ENCODE results near the gene COPS7A. TPM values are rescaled to one million over a fixed set of nuclear protein-coding genes. Genes with fewer than 3 reads are reported as not detected.

COPS7A gene
- total and polyA plus RNA-seq, 9 of the 15 experiments (the other 6 are each of a cell fraction or from before 2014, with no cell fraction given), result 12.7 to 36.0 (median 24.3) TPM

DNA sequence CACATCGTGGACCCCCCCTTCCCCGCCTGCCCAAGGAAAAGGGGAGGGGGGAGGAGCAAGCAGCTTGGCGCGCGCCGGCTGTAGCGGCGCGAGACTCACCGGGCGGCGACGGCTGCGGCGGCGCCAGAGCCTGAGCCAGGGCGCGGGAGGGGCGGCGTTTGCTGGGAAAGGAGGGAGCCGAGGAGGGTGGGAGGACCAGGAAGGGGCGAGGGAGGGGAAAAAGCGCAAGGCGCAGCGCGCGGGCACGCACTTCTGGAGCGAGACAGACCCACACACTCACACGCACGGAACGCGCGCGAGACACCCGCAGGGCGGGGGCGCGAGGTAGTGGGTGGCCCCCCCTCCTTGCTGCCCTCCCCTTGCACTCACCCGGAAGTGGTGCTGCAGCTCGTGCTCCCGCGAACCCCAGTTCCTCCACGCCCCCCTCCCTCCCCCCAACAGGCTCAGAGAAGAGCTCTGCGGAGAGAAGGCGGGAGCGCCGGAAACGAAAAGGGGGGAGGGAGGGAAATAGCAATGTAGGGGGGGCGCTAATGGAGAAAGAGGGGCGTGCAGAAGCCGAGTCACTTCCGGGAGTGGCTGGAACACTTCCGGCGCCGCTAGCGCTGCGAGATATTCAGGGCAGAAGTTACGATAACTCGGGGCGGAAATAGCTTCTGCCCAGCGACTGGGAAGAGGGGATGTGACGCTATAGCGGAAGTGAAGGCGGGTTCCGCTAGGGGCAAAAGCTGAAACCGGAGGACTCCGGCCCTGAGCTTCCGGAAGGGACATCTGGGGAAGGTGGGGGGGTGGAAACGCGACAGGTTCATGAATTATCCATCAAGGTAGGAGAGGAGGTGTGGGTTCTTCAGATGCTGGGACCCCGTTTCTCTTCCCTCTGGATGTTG lies 34.6 kb upstream of the COPS7A start, which contains the start of gene ZNF384 (continued):
- TF ChIP-seq ZNF217 (CRISPR knock-in tag; IDR thresholded peaks at IDR 0.05) (no peak), CHD4 (IDR thresholded peaks at IDR 0.05; ENCODE audit: insufficient read depth, insufficient replicate concordance, low read depth, low read length, poor library complexity, severe bottlenecking) (no peak), ZNF780A (CRISPR knock-in tag; IDR thresholded peaks at IDR 0.05) (no peak), ZNF551 (CRISPR knock-in tag; IDR thresholded peaks at IDR 0.05) (no peak), COPS2 (conservative IDR thresholded peaks at IDR 0.05) (no peak), SIX5 (IDR thresholded peaks at IDR 0.05; ENCODE audit: borderline replicate concordance in 1 of 2, insufficient read depth in 1 of 2, low read depth in 1 of 2, low read length in 2 of 2) (peak; percentile 72 to 74)
- TF ChIP-seq, protein P1, sequence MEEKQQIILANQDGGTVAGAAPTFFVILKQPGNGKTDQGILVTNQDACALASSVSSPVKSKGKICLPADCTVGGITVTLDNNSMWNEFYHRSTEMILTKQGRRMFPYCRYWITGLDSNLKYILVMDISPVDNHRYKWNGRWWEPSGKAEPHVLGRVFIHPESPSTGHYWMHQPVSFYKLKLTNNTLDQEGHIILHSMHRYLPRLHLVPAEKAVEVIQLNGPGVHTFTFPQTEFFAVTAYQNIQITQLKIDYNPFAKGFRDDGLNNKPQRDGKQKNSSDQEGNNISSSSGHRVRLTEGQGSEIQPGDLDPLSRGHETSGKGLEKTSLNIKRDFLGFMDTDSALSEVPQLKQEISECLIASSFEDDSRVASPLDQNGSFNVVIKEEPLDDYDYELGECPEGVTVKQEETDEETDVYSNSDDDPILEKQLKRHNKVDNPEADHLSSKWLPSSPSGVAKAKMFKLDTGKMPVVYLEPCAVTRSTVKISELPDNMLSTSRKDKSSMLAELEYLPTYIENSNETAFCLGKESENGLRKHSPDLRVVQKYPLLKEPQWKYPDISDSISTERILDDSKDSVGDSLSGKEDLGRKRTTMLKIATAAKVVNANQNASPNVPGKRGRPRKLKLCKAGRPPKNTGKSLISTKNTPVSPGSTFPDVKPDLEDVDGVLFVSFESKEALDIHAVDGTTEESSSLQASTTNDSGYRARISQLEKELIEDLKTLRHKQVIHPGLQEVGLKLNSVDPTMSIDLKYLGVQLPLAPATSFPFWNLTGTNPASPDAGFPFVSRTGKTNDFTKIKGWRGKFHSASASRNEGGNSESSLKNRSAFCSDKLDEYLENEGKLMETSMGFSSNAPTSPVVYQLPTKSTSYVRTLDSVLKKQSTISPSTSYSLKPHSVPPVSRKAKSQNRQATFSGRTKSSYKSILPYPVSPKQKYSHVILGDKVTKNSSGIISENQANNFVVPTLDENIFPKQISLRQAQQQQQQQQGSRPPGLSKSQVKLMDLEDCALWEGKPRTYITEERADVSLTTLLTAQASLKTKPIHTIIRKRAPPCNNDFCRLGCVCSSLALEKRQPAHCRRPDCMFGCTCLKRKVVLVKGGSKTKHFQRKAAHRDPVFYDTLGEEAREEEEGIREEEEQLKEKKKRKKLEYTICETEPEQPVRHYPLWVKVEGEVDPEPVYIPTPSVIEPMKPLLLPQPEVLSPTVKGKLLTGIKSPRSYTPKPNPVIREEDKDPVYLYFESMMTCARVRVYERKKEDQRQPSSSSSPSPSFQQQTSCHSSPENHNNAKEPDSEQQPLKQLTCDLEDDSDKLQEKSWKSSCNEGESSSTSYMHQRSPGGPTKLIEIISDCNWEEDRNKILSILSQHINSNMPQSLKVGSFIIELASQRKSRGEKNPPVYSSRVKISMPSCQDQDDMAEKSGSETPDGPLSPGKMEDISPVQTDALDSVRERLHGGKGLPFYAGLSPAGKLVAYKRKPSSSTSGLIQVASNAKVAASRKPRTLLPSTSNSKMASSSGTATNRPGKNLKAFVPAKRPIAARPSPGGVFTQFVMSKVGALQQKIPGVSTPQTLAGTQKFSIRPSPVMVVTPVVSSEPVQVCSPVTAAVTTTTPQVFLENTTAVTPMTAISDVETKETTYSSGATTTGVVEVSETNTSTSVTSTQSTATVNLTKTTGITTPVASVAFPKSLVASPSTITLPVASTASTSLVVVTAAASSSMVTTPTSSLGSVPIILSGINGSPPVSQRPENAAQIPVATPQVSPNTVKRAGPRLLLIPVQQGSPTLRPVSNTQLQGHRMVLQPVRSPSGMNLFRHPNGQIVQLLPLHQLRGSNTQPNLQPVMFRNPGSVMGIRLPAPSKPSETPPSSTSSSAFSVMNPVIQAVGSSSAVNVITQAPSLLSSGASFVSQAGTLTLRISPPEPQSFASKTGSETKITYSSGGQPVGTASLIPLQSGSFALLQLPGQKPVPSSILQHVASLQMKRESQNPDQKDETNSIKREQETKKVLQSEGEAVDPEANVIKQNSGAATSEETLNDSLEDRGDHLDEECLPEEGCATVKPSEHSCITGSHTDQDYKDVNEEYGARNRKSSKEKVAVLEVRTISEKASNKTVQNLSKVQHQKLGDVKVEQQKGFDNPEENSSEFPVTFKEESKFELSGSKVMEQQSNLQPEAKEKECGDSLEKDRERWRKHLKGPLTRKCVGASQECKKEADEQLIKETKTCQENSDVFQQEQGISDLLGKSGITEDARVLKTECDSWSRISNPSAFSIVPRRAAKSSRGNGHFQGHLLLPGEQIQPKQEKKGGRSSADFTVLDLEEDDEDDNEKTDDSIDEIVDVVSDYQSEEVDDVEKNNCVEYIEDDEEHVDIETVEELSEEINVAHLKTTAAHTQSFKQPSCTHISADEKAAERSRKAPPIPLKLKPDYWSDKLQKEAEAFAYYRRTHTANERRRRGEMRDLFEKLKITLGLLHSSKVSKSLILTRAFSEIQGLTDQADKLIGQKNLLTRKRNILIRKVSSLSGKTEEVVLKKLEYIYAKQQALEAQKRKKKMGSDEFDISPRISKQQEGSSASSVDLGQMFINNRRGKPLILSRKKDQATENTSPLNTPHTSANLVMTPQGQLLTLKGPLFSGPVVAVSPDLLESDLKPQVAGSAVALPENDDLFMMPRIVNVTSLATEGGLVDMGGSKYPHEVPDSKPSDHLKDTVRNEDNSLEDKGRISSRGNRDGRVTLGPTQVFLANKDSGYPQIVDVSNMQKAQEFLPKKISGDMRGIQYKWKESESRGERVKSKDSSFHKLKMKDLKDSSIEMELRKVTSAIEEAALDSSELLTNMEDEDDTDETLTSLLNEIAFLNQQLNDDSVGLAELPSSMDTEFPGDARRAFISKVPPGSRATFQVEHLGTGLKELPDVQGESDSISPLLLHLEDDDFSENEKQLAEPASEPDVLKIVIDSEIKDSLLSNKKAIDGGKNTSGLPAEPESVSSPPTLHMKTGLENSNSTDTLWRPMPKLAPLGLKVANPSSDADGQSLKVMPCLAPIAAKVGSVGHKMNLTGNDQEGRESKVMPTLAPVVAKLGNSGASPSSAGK (IDR thresholded peaks at IDR 0.05), result no peak
- TF ChIP-seq, protein P2, sequence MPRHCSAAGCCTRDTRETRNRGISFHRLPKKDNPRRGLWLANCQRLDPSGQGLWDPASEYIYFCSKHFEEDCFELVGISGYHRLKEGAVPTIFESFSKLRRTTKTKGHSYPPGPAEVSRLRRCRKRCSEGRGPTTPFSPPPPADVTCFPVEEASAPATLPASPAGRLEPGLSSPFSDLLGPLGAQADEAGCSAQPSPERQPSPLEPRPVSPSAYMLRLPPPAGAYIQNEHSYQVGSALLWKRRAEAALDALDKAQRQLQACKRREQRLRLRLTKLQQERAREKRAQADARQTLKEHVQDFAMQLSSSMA (CRISPR knock-in tag; IDR thresholded peaks at IDR 0.05), result peak; percentile 95
- TF ChIP-seq, protein P3, sequence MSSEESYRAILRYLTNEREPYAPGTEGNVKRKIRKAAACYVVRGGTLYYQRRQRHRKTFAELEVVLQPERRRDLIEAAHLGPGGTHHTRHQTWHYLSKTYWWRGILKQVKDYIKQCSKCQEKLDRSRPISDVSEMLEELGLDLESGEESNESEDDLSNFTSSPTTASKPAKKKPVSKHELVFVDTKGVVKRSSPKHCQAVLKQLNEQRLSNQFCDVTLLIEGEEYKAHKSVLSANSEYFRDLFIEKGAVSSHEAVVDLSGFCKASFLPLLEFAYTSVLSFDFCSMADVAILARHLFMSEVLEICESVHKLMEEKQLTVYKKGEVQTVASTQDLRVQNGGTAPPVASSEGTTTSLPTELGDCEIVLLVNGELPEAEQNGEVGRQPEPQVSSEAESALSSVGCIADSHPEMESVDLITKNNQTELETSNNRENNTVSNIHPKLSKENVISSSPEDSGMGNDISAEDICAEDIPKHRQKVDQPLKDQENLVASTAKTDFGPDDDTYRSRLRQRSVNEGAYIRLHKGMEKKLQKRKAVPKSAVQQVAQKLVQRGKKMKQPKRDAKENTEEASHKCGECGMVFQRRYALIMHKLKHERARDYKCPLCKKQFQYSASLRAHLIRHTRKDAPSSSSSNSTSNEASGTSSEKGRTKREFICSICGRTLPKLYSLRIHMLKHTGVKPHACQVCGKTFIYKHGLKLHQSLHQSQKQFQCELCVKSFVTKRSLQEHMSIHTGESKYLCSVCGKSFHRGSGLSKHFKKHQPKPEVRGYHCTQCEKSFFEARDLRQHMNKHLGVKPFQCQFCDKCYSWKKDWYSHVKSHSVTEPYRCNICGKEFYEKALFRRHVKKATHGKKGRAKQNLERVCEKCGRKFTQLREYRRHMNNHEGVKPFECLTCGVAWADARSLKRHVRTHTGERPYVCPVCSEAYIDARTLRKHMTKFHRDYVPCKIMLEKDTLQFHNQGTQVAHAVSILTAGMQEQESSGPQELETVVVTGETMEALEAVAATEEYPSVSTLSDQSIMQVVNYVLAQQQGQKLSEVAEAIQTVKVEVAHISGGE (CRISPR knock-in tag; IDR thresholded peaks at IDR 0.05), result peak; percentile 84 to 99 (median 96)

All from K562 (cell line).